Urothelium cell line (cell line): ENCODE results near the gene HNRNPA3.
"Not testable (repeated sequence)": the region's sequence is repeated elsewhere in the genome, so short reads cannot be mapped to it uniquely, and the experiment has no call there.

Experiments
- DNase-seq: peaks from one replicate; pipeline ENCODE4 v3.0.0; 2011; ENCODE audit warnings: low spot score, mixed read lengths
- FAIRE-seq: peaks from 2 replicates; lab custom pipeline; 2011; peaks lifted over from hg19 to GRCh38; lab: Jason Lieb, UNC

The HNRNPA3 gene

DNA sequence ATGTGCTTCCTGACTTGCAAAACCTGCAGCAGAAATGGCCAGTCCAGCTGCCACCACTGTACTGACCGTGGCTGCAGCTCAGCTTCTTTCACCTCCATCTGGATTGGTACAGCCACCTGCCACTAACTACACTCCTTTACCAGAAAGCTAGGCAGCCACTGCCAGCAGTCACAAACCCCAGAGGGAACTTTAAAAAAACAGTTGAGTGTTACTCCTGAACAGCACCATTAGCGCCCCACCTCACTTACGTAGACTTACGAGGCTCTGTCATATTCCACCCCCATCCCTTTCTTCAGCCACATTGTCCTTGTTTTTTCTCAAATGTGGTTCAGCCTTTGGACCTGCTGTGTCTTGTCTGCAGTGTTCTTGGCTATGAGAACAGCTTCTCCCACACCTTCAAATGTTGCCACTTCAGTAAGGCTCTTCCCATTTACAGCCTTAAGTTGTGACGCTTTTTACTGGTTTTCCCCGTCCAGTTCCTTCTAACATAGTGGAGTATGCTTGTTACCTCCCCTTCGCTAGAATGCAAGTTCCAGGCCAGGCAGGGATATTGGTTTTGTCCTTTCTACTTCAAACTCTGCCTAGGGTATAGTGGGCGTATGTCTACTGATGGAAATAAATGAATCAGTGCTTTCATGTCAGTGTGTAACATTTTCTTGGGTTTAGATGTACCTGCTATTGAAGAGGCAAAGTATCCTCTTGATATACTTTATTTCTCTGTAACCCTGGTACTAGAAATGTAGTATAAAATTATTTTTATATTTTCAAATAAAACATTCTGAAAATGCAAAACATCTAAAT, 17.0 kb downstream of the HNRNPA3 start:
- FAIRE-seq (no peak), DNase-seq (no peak)

DNA sequence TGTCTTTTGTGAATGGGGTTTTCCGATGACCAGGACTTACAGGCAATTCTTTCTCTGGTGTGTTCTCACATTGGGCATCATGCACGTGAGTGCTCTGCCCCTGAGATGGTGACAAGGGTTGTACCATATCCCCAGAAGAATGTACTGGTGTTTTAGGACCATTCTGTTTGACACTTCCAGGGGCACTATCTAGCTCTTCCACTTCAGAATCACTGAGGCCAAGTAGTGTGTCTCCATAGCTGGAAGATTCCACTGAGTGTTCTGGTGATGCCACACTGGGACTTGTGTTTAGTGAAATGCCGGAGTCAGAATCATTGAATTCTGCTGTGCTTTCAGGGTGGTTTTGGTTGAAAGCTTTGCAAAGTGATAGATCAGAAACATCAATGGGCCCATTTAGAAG, 18.7 kb downstream of the HNRNPA3 start:
- no peak for FAIRE-seq
- no peak for DNase-seq

- DNase-seq: no peak
- no peak for FAIRE-seq
Measured at GRCh38 chr2:177232098-177232704, 19.6 kb downstream of the HNRNPA3 start.

- FAIRE-seq (no peak), DNase-seq (no peak)
Measured at GRCh38 chr2:177234267-177234666, 21.7 kb downstream of the HNRNPA3 start.

DNA sequence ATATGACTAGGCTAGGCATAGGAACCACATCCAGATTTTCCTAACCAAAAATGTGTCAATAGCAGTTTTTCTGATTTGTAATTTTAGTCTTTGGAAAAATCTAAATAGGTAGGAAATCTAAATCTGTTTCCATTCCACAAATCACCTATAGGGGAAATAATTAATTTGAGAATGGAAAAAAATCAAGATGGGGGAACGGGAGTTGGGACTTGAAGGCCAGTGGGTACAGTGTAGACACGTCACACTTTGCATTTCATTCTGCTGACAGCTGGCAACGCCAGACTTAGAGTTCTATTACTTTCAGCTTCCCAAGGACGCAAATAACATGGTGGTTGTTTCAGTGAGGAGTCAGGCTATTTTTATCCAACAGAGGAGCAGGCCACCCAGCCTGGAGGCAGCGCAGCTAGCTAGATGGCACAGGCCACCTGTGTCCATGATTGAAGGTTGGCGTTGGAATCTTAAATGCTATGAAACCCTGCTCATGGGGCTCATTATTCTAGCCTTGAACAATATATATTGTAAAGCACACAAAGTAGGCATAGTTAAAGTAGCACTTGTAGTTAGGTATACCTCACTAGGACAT, 23.4 kb downstream of the HNRNPA3 start:
- FAIRE-seq (no peak), DNase-seq (no peak)

DNA sequence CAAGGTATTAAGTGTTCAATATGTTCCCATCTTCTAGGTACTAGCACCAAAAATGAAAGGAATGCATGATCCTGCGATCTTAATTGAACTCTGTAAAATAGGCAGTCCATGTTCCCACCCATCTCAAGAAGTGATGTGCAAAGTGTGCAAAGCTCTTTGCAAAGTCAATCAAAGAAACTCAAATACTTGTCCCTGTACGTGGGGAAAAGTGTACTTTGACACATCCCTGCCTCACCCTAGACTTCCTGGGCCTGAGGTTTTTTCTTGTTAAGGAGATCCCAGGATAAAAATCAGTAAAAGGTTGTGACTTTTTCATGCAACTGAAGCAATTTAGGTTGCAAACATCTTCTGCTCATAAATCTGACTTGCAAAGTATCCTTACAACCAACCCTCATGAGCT, 25.3 kb downstream of the HNRNPA3 start:
- DNase-seq: no peak
- FAIRE-seq: no peak

- FAIRE-seq (no peak), DNase-seq (no peak)
Measured at GRCh38 chr2:177239053-177239452, 26.5 kb downstream of the HNRNPA3 start.

DNA sequence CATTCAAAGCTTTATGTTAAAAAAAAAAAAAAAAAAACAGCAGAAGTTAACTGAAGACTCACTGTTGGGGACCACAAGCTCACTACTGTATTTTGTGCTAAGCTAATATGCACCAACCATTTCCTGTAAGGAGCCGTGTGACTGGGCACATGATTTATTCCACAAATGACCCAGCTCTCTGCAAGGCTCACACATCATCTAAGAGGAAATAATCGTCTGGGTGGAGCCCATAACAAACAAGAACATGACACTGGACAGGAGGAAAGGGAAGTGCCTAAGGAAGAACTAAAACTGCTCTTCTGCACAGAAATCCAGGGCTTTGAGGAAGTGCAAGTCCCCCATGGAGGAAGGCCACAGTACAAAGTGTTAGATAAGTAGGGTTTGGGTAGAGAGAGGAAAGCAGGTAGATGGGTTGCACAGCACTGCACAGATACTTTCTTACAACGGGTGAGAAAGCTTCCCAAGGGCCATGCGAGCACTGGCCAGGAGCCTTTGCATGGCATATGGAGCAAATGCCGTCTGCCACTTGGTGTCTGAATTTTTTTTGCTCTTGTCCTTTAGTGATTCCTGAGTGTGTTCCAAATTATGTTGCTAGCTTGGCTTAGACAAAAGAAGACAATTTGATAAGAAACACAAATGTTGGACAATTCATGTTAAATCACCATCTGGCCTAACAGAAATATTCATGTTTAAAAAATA, 27.5 kb downstream of the HNRNPA3 start:
- DNase-seq: no peak
- FAIRE-seq: no peak

GRCh38 chr2:177241711-177242120, 29.1 kb downstream of the HNRNPA3 start:
- DNase-seq: no peak
- no peak for FAIRE-seq

- DNase-seq (peak; percentile 80), FAIRE-seq (no peak)
Measured at GRCh38 chr2:177242121-177242987, 29.8 kb downstream of the HNRNPA3 start.

- no peak for FAIRE-seq
- DNase-seq: no peak
Measured at GRCh38 chr2:177243073-177243472, 30.5 kb downstream of the HNRNPA3 start.

DNA sequence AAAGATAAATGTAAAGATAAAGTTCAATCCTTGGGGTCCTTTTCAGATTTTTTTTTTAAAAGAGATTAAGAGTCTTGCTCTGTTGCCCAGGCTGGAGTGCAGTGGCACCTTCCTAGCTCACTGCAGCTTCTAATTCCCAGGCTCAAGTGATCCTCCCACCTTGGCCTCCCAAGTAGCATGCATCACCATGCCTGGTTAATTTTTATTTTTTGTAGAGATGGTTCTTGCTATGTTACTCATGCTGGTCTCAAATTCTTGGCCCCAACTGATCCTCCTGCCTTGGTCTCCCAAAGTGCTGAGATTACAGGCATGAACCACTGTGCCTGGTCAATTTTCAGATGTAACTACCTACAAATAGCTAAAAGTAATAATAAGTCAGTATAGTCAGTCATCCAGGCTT, 30.9 kb downstream of the HNRNPA3 start:
- FAIRE-seq (no peak), DNase-seq (no peak)

- no peak for FAIRE-seq
- no peak for DNase-seq
Measured at GRCh38 chr2:177244244-177244771, 31.7 kb downstream of the HNRNPA3 start.

GRCh38 chr2:177245010-177245422, 32.4 kb downstream of the HNRNPA3 start:
- DNase-seq: peak; percentile 53
- FAIRE-seq: no peak

- DNase-seq (no peak), FAIRE-seq (no peak)
Measured at GRCh38 chr2:177246000-177246399, 33.4 kb downstream of the HNRNPA3 start.

DNA sequence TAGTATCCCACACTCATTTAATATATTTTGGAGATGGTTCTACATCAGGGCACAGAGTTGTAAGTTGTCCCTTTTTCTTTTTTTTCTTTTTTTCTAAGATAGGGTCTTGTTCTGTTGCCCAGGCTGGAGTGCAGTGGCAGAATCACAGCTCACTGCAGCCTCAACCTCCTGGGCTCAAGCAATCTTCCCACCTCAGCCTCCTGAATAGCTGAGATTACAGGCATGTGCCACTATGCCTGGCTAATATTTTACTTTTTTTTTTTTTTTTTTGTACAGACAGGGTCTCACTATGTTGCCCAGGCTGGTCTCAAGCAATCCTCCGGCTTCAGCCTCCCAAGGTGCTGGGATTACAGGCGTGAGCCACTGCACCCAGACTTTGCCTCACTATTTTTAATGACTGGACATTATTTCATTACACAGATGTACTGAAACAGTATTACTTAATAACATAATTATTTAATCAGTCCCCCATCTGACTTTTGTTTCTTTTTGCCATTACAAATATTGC, 34.0 kb downstream of the HNRNPA3 start:
- not testable (repeated sequence) for DNase-seq, FAIRE-seq

GRCh38 chr2:177247693-177248262, 35.2 kb downstream of the HNRNPA3 start:
- DNase-seq (no peak), FAIRE-seq (no peak)

DNA sequence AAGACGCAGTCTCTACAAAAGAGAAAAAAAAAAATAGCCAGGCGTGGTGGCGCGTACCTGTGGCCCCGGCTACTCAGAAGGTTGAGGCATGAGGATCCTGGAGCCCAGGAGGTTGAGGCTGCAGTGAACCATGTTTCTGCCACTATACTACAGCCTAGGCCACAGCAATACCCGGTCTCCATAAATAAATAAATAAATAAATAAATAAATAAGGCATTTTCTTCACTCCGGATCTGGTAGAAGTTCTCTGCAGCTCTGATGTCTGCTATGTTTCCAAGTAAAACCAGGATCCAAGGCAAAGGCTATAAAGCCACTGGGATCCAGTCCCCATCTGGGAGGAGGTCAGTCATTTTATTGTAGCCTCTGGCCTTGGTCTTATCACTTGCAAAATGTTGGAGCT, 36.4 kb downstream of the HNRNPA3 start:
- no peak for DNase-seq
- FAIRE-seq: no peak

DNA sequence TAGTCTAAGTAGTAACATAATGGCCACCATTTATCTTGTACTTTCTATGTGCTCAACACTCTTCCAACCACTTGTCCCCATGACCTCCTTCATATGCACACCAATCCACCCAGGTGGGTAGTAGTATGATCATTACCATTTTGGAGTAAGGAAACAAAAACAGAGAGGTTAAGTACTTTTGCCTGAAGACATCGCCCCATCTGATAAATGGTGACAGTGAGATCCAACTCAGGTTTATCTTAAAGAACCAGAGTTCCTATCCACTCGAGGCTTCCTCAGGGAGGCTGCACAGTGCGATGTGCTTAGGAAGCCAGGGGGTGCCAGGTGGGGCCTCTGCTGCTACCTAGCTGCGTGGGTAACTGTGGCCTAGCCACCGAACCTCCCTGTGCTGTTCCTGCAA, 37.9 kb downstream of the HNRNPA3 start:
- DNase-seq (no peak), FAIRE-seq (no peak)

DNA sequence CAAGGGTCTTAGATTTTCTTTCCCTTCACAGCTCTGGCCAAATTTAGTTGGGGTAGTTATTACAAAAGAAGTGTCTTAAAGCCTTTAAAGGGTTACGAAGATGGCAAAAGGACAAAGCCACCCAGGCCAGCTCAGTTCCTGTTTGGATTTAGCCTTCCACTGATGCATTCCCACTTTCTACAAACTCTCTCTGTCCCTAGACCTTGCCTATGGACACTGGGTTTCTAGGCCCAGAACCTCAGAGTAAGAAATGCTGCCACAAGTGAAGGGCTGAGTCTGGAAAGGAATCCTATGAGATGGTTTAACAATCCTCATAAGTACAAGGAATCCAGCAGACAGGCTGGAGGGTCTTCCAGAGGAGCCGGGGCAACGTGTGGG, 38.6 kb downstream of the HNRNPA3 start:
- FAIRE-seq: no peak
- DNase-seq: no peak
